Measurements from ENCODE around the gene SGF29.
"Not testable (repeated sequence)": the region's sequence is repeated elsewhere in the genome, so short reads cannot be mapped to it uniquely, and the experiment has no call there.

SGF29 gene

DNA sequence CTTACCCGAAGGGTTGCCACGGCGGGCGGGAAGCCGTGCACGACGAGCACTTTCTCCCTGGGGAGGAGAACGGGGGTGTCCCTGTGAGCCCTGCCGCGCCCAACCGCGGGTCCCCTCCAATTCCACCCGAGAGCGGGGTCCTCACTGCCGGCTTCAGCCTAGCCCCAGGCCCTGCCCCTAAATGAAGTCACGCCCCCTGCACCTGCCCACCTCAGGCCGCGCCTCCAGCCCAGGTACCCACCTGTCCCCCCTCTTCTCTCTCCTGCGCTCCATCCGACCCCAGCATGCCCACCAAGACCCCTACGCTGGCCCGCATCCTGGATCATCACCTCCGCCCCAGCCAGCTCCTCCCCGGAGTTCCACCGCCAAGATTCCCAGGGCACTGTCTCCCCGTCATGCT lies 60.2 kb downstream of the SGF29 start:
- not testable (repeated sequence) for DNase-seq

DNA sequence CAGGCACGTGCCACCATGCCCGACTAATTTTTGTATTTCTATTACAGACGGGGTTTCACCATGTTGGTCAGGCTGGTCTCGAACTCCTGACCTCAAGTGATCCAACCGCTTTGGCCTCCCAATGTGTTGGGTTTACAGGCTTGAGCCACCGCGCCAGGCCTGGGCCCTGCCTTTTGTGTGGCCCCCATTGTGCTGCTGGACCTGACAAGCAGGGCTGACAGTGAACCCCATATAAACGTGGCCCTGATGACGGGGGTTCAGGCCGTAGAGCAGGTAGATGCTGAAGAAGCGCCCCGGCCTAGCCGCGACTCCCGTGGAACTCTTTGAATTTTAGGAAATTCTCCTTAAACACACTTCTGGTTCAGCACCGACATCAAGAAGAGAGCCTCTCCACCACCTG lies 60.8 kb downstream of the SGF29 start:
- not testable (repeated sequence) for DNase-seq

DNA sequence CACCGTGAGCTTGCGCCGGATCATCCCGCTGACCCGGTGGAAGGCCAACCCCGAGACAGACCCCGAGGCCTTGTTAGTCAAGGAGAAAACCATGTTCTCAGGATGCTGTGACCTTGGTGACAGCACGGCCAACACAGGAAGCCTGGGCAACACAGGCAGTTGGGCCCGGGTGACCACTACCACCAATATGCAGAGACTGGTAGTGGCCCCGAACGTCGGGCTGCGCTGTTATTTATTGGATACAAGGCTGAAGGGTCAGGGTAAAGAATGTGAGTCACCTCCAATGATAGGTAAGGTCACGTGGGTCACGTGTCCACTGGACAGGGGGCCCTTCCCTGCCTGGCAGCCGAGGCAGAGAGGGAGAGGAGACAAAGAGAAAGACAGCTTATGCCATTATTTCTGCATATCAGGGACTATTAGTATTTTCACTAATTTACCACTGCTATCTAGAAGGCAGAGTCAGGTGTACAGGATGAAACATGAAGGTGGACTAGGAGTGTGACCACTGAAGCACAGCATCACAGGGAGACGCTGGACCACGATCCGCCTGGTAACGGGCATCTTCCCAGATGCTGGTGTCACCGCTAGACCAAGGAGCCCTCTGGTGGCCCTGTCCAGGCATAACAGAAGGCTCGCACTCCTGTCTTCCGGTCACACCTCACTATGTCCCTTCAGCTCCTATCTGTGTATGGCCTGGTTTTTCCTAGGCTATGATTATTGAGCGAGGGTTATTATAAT lies 61.9 kb downstream of the SGF29 start:
- peak; percentile 19 for DNase-seq

DNA sequence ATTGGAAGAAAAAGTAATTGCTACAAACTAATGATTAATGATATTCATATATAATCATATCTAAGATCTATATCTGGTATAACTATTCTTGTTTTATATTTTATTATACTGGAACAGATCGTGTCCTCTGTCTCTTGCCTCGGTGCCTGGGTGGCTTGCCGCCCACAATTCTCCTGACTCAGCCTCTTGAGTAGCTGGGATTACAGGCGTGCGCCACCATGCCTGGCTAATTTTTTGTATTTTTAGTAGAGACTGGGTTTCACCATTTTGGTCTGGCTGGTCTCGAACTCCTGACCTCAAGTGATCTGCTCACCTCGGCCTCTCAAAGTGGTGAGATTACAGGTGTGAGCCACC lies 62.5 kb downstream of the SGF29 start:
- not testable (repeated sequence) for DNase-seq

DNA sequence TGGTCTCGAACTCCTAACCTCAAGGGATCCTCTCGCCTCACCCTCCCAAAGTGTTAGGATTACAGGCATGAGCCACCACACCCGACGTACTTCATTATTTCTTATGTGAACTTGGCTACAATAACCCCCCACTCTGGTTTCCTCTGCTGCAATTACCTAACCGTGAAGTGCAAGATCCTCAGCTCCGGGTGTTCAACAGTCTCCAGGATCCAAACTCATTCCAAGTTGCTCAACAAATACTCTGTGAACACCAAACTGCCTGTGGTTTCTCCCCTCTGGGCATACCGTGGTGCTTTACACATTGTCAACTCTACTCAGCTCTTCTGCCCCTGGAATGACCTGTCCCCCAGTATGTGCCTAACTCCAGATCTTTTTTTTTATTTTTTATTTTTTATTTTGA lies 62.9 kb downstream of the SGF29 start:
- DNase-seq: no peak

DNA sequence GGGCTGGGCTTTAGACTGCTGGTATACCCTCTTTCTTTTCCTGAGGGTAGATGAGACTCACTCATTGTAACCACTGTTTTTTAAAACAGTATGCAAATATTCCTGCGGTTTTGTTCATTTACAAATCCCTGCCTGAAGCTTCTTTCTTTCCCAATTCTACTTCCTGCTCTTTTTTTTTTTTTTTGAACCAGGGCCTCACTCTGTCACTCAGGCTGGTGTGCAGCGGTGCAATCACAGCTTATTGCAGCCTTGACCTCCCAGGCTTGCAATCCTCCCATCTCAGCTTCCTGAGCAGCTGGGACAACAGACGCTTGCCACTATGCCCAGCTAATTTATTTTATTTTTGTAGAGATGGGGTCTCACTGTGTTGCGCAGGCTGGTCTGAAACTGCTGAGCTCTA lies 64.2 kb downstream of the SGF29 start:
- no peak for DNase-seq

DNA sequence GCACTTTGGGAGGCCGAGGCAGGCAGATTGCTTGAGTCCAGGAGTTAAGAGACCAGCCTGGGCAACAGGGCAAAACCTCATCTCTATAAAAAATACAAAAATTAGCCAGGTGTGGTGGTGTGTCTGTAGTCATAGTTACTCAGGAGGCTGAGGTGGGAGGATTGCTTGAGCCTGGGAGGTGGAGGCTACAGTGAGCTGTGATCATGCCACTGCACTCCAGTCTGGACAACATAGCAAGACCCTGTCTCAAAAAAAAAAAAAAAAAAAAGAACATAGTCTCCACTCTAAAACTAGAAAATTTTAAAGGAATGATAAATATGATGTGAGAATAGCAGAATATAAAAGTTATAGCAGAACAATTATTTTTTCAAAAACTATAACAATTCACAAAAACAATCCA lies 66.6 kb downstream of the SGF29 start:
- DNase-seq: not testable (repeated sequence)

DNA sequence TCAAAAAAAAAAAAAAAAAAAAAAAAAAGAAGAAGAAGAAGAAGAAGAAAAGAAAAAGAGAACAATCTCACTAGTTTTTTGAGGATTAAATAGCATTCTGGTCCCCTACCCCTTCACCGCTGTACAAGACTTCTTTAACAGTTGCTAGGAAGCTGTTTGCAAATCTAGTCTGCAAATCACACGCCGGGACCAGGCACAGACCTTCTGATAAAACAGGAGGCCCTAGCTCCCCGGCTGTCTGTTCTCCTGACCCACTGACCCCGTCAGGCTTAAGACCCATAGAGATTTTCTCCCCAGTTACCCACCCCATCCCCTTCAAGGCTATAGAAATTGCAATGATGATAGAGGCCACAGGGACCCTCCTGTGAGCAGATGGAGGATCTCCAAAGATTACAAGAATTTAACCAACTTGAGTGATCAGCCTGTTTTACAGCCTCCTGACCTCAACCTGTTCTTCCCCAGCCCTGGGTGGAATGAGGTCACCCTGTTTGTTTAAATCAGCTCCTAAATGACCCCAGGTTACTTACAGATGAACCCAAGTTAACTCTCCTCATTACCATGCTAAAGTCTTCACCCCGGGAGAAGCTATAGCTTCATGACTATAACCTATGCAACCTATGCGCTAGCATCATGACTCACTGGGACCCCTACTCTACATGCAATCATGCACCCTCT lies 67.9 kb downstream of the SGF29 start:
- no peak for DNase-seq

DNA sequence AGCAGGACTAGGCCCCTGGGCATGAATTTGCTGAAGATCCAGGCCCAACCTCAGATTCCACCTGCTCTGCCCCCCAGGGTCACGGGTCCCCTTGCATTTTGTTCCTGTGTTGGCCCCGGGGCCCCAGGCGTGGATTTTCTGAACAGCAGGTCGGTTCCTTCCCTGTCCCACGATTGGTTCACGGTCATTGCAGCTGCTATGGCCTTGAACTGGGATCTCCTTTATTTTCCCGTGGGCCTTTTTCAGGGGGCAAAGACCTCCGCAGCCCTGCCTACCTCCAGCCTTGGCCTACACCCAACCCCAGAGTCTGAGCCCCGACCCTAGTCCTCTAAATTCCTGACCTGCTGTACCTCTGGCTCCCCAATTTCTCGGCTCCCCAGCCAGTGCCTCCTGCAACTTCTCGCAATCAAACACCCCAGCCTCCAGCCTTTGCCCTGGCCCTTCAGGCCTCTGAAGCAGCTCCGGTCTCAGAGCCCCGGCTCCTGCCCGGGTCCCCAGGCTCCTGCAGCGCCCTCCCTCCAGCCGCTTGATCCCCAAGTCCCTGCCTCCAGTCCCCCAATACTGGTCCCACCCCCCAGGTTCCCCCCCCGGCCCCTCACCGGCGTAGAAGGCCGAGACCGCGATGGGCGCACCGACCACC lies 68.9 kb downstream of the SGF29 start:
- DNase-seq: not testable (repeated sequence)

DNA sequence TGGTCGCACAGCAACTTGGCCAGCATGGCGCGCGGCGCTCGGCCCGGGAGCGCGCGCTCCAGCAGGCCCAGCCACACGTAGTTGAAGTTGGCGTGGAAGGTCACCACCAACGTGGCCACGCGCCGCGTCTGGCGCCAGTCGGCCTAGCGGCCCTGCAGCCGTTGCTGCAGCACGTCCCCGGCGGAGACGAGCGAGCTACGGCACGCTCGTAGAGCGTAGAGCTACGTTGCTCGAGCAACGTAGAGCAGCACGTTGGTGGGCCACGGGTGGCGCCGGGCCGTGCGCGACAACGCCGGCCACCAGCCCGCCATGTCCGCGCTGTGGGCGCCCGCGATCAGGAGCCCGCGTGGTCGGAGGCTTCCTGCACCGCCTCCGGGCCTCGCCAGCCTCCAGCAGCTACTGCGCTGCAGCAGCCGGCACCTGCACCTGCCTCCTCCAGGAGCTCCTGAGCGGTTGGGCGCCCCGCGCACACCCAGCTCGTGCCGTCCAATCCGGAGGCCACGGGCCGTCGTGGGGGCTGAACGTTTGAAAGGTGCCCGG lies 69.5 kb downstream of the SGF29 start:
- DNase-seq: peak; percentile 75

DNA sequence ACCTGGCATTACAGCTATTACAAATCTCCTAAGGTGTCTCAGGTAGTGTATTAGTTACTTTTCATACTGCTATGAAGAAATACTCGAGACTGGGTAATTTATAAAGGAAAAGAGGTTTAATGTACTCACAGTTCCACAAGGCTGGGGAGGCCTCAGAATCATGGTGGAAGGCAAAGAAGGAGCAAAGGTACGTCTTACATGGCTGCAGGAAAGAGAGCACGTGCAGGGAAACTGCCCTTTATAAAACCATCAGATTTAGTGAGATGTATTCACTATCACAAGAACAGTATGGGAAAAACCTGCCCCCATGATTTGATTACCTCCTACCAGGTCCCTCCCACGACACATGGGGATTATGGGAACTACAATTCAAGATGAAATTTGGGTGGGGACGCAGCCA lies 77.2 kb downstream of the SGF29 start:
- DNase-seq: not testable (repeated sequence)

DNA sequence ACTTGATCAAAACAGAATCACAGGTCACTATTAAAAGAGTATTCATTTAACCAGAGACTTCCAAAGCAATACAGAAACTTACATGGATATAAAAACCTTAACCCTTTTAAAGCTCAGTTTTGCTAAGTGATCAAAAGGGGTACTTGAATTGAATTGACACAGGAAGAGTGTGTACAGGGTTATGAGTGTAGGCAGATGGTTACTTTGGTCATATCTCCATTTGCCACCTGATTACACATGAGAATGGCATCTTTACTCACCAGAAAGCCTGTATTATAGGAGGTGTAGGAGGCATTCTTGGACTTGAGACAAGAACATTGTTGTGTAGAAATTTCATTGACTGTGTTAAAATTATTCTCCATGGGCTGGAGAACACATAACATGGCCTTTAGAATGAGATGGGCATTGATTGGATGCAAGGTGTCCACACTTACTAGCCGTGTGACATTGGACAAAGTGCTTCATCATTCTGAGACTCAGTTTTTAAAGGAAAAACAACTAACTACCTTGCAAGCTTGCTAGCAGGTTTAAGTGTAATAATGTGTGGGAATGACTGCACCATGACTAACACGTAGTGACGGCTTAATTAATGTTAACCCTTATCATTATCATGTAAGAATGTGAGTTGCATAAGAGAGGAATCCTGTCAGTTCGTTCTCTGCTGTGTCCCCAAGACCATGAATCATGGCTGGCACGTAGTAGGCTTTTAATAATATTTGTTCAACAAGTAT lies 82.5 kb downstream of the SGF29 start:
- not testable (repeated sequence) for DNase-seq

DNA sequence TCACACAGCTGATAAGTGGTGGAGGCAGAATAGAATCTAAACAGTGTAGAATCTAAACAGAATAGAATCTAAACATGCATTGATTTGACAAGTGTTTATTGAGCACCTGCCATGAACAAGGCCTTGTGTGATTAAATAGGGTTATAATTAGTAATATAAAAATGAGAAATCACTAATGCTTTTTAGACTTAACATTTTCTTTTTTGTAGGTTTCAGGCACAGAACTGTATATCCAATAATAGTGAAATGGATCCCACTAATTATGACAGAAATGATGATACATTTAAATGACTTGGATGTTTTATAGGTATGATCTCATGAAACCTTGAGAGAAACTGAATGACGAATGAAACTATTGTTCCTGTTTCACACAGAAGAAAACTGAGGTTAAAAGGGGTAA lies 84.0 kb downstream of the SGF29 start, which contains the start of gene NPIPB8:
Gene NPIPB8 (plus strand): TSS at position 301 of the 400 bp plus-strand sequence. CDS start 296 bp downstream, outside the sequence.
- not testable (repeated sequence) for DNase-seq

DNA sequence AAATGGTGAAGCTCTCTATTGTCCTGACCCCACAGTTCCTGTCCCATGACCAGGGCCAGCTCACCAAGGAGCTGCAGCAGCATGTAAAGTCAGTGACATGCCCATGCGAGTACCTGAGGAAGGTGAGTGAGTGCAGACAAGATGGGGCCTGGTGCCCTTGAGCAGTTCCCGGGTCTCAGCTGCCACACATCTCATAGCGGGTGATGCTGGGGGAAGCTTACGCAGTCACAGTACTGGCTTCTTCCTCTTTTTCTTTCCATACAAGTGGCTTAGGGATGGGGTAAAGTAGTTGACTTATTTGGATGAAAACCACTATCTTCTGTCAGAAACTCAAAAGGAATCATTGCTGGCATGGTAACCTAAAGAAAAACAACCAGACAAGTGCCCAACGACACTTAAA lies 84.6 kb downstream of the SGF29 start:
- DNase-seq: not testable (repeated sequence)

DNA sequence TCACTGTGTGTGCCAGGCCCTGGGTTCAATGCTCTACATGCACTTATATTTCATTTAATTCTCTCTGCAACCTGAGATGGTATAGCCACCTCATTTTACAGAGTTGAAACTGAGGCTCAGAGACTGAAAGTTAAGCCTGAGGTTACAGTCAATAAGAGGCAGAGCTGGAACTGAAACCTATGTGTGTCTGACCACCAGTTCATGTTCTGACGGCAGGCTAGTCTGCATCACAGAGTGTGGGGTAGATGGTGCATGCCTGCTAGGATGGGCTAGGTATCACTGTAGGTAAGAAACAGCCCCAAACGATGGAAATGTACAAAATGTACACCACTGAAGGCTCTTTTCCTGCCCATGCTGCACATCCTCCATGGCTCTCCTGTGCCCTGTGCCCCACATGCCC lies 86.2 kb downstream of the SGF29 start:
- DNase-seq: not testable (repeated sequence)
